Pancreas (tissue), 8 donors: ENCODE measurements around the gene RAG1. TPM values are rescaled to one million over a fixed set of nuclear protein-coding genes. Genes with fewer than 3 reads are reported as not detected.

ENCODE experiments used
- polyA plus RNA-seq, 2 donors: library from polyadenylated mRNA; stranded (reverse); fragments of 200-250 nt; gene quantifications; one replicate each; pipeline ENCODE4 v1.2.3, GENCODE V29; 2013
- total RNA-seq, 6 donors: library from RNA; stranded (reverse); fragmentation: NEBNext Ultra II Directional in 4 of 6; extraction: Animal tissue kit (Norgen Biotek cat#: 25700) in 4 of 6; gene quantifications; one replicate each; pipeline versions ENCODE4 v1.2.1 to v1.2.4, GENCODE V29; 2021 to 2023
- donor health status: healthy with polysubstance abuse.
- donor health status: DM: no; HTN: no; CAD: no; lungs with moderate emphysema.
- donor health status: DM: no; HTN: no; CAD: no.
- donor health status: Bipolar disorder and iron deficiency.
- donor health status: DM: yes; HTN: yes; CAD: no.
- donor health status: DM: no; HTN: no; CAD: no.
- donor health status: DM: no; HTN: no; CAD: no.
- donor health status: DM: yes; HTN: yes; CAD: no.

Gene RAG1
- total and polyA plus RNA-seq, 8 donors, result 0.13 to 0.81 (median 0.51) TPM

Other genes starting within 250 kb of the RAG1 start
- 1 to 10 TPM; 5.0 to 9.5 (median 6.1) TPM for gene TRAF6, start 57.7 kb upstream of the RAG1 start, total RNA-seq
- 1 to 10 TPM; 1.2 to 3.4 TPM for gene TRAF6, start 57.7 kb upstream of the RAG1 start, polyA plus RNA-seq
- gene IFTAP, start 26.5 kb downstream of the RAG1 start, total RNA-seq, result 10 to 100 TPM in 1 of 6 donors, 1 to 10 TPM in 5; 4.2 to 10.6 (median 6.7) TPM
- gene IFTAP, start 26.5 kb downstream of the RAG1 start, polyA plus RNA-seq, result 10 to 100 TPM; 11.9 to 14.4 TPM
- not detected for gene RAG2, start 30.2 kb downstream of the RAG1 start, total RNA-seq
- gene RAG2, start 30.2 kb downstream of the RAG1 start, polyA plus RNA-seq, result not detected